Anterior cingulate cortex (tissue), 58 donors: Measurements from ENCODE around the gene USP10.
"Not testable (repeated sequence)": the region's sequence is repeated elsewhere in the genome, so short reads cannot be mapped to it uniquely, and the experiment has no call there.

ENCODE experiments used
- DNase-seq, 58 donors: peaks; one replicate each; lab custom pipeline; 2025; lab: John Stamatoyannopoulos, UW

The USP10 gene

GRCh38 chr16:84673203-84673535 is 26.6 kb upstream of the USP10 start:
- DNase-seq, result no peak

GRCh38 chr16:84673561-84673960 is 26.2 kb upstream of the USP10 start:
- no peak for DNase-seq

GRCh38 chr16:84675423-84675822 is 24.4 kb upstream of the USP10 start:
- DNase-seq, result no peak

GRCh38 chr16:84675884-84676283 is 23.9 kb upstream of the USP10 start:
- no peak for DNase-seq

GRCh38 chr16:84677017-84677803 is 22.6 kb upstream of the USP10 start:
- DNase-seq, result no peak

GRCh38 chr16:84677849-84678248 is 22.0 kb upstream of the USP10 start:
- DNase-seq, result no peak

GRCh38 chr16:84678541-84678940 is 21.3 kb upstream of the USP10 start:
- no peak for DNase-seq

GRCh38 chr16:84680165-84680842 is 19.5 kb upstream of the USP10 start:
- no peak for DNase-seq

GRCh38 chr16:84680843-84681629 is 18.8 kb upstream of the USP10 start:
- DNase-seq, result no peak

- DNase-seq, result no peak
Measured at GRCh38 chr16:84683691-84684591, 15.9 kb upstream of the USP10 start.

GRCh38 chr16:84684592-84684965 is 15.2 kb upstream of the USP10 start:
- DNase-seq, result no peak

GRCh38 chr16:84685210-84685609 is 14.6 kb upstream of the USP10 start:
- no peak for DNase-seq

GRCh38 chr16:84686707-84687298 is 13.0 kb upstream of the USP10 start:
- no peak for DNase-seq

- no peak for DNase-seq
Measured at GRCh38 chr16:84687715-84688114, 12.1 kb upstream of the USP10 start.

- not testable (repeated sequence) for DNase-seq
Measured at GRCh38 chr16:84688163-84688562, 11.6 kb upstream of the USP10 start.

GRCh38 chr16:84689111-84689510 is 10.7 kb upstream of the USP10 start:
- DNase-seq, result no peak

GRCh38 chr16:84690088-84690819 is 9.5 kb upstream of the USP10 start:
- DNase-seq, result no peak

GRCh38 chr16:84692451-84693214 is 7.2 kb upstream of the USP10 start:
- DNase-seq, result no peak

- DNase-seq, result not testable (repeated sequence)
Measured at GRCh38 chr16:84693869-84694268, 5.9 kb upstream of the USP10 start.
